Measurements from ENCODE around the gene IL1B.

DNA sequence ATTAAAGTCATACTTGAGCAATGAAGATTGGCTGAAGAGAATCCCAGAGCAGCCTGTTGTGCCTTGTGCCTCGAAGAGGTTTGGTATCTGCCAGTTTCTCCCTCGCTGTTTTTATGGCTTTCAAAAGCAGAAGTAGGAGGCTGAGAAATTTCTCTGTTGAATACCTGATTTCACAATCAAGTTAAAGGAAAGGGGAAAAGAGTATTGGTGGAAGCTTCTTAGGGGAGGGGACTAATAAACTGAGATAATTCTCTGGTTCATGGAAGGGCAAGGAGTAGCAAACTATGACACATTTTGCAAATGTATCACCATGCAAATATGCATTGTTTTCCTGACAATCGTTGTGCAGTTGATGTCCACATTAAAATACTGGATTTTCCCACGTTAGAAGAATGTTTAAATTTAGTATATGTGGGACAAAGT, at the start of gene IL1B:
- TF ChIP-seq ZNF274 (IDR thresholded peaks at IDR 0.05; ENCODE audit: low read depth, low read length) (no peak), YY1 (IDR thresholded peaks at IDR 0.05; ENCODE audit: insufficient read depth, insufficient read length) (no peak), SUZ12 (IDR thresholded peaks at IDR 0.05; ENCODE audit: extremely low read depth, insufficient read depth, insufficient read length) (no peak)
